Osteocyte (in vitro differentiated cells): Measurements from ENCODE around the gene DDX41. TPM values are rescaled to one million over a fixed set of nuclear protein-coding genes. Genes with fewer than 3 reads are reported as not detected.

Experiments used
- DNase-seq: peaks from one replicate; pipeline ENCODE4 v3.0.0; 2021; ENCODE audit warnings: mixed read lengths; ENCODE audit not compliant: unreplicated experiment; ENCODE audit errors: extremely low spot score
- H3K27ac Mint-ChIP-seq: one replicate; pipeline ENCODE4 v1.8.0; 2021; ENCODE audit warnings: mild to moderate bottlenecking, mixed read lengths; ENCODE audit not compliant: unreplicated experiment
- H3K27me3 Mint-ChIP-seq: one replicate; pipeline ENCODE4 v1.8.0; 2021; ENCODE audit warnings: mixed read lengths; ENCODE audit not compliant: unreplicated experiment
- H3K36me3 Mint-ChIP-seq: one replicate; pipeline ENCODE4 v1.8.0; 2021; ENCODE audit warnings: mixed read lengths; ENCODE audit not compliant: unreplicated experiment
- H3K4me1 Mint-ChIP-seq: one replicate; pipeline ENCODE4 v1.8.0; 2021; ENCODE audit warnings: mixed read lengths; ENCODE audit not compliant: unreplicated experiment
- H3K4me3 Mint-ChIP-seq: one replicate; pipeline ENCODE4 v1.8.0; 2021; ENCODE audit warnings: mild to moderate bottlenecking, moderate library complexity, mixed read lengths; ENCODE audit not compliant: unreplicated experiment
- H3K9me3 Mint-ChIP-seq: one replicate; pipeline ENCODE4 v1.8.0; 2021; ENCODE audit warnings: mixed read lengths; ENCODE audit not compliant: unreplicated experiment
- total RNA-seq: library from RNA; stranded (reverse); gene quantifications from 2 replicates; pipeline ENCODE4 v1.2.1, GENCODE V29; 2021
- TF ChIP-seq, protein P1 (sequence below): fragments of 200-600 bp; sonication (generic); IDR thresholded peaks from 2 replicates; pipeline ENCODE4 v1.5.0; 2021; ENCODE audit warnings: antibody characterized with exemption, mild to moderate bottlenecking, moderate library complexity

DDX41 gene
- total RNA-seq, 1 donor from 2014 or later: 83.1 TPM

DNA sequence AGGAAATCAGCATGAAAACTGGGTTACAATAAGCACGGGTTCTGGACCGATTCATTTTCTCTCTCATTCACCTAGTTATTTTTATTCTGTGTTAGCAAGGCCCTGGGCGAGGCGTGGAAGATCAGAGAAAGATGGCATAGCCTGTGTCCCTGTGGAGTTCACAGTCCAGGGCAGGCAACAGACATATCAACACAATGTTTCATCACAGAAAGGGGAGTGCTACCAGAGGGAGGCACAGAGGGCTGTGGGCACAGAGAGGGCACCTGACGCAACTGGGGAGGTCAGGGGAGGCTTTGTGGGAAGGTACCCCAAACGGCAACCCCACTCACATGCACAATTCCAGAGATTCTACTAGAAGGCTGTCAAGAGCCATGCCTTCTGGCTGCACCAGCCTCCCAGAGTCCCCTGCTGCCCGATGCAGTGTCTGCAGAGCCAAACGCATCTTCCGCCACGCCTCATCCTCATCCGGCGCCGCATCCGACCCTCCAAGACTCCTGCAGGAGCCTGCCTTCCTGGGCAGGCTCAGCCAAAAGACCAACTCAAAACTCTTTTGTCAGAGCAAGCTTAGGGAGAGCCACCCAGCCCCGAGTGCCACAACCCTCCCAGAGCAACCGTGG, 36.2 kb upstream of the DDX41 start:
- no peaks in the 10 kb centered on the region for H3K27me3 Mint-ChIP-seq
- TF ChIP-seq, protein P1, sequence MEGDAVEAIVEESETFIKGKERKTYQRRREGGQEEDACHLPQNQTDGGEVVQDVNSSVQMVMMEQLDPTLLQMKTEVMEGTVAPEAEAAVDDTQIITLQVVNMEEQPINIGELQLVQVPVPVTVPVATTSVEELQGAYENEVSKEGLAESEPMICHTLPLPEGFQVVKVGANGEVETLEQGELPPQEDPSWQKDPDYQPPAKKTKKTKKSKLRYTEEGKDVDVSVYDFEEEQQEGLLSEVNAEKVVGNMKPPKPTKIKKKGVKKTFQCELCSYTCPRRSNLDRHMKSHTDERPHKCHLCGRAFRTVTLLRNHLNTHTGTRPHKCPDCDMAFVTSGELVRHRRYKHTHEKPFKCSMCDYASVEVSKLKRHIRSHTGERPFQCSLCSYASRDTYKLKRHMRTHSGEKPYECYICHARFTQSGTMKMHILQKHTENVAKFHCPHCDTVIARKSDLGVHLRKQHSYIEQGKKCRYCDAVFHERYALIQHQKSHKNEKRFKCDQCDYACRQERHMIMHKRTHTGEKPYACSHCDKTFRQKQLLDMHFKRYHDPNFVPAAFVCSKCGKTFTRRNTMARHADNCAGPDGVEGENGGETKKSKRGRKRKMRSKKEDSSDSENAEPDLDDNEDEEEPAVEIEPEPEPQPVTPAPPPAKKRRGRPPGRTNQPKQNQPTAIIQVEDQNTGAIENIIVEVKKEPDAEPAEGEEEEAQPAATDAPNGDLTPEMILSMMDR: no peak
- no peak for DNase-seq
- peak overlapping the region; percentile 87 for H3K4me3 Mint-ChIP-seq
- peak overlapping the region; percentile 56 for H3K27ac Mint-ChIP-seq
- H3K36me3 Mint-ChIP-seq: peaks cover 10% of the 10 kb centered on the region
- no peaks in the 10 kb centered on the region for H3K9me3 Mint-ChIP-seq
- H3K4me1 Mint-ChIP-seq: peaks cover 42% of the 10 kb centered on the region

DNA sequence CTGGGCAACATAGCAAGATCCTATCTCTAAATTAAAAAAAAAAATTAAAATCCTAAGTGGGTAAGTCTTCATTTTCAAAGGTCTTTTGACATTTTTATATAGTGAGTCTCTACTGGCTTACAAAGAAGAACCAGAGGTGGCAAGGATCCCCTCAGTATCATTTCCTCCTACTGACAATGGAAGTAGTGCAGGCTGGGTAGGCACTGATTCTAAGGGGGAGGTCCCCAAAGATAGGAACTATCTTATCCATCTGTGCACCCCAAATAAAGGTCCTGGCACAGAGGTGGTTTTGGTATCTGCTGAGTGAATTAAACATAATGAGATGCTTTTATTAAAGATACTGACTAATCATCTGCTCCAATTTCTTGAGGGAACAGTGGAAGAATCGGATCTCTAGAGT, 33.4 kb upstream of the DDX41 start:
- Mint-ChIP-seq H3K27me3 (no peaks in the 10 kb centered on the region), H3K4me1 (peaks cover 63% of the 10 kb centered on the region), H3K27ac (peak overlapping the region; percentile 6), H3K4me3 (no peak overlapping the region), H3K9me3 (no peaks in the 10 kb centered on the region), H3K36me3 (peaks cover 10% of the 10 kb centered on the region)
- TF ChIP-seq, protein P1: no peak
- DNase-seq: no peak

DNA sequence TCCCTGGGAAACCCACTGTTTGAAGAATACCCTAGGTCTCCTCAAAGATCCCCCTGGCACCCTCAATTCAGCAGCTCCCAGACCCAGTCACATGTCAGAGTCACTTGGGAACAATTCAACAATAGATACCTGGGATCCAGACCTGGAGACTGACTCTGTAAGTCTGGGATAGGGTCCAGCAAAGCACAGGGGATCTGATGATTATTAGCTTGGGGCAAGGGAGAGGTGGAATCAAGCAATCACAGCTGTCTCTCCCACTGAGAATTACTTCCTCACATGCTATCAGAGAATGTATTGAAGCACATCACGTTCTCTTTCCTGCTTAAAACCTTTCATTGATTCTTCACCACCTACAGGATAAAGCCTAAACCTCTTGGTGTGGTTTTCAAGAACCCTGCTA, 31.7 kb upstream of the DDX41 start:
- H3K27me3 Mint-ChIP-seq: no peaks in the 10 kb centered on the region
- H3K36me3 Mint-ChIP-seq: peaks cover 10% of the 10 kb centered on the region
- peaks cover 71% of the 10 kb centered on the region for H3K4me1 Mint-ChIP-seq
- peak overlapping the region; percentile 57 for H3K27ac Mint-ChIP-seq
- H3K4me3 Mint-ChIP-seq: no peak overlapping the region
- TF ChIP-seq, protein P1: no peak
- H3K9me3 Mint-ChIP-seq: no peaks in the 10 kb centered on the region
- no peak for DNase-seq

DNA sequence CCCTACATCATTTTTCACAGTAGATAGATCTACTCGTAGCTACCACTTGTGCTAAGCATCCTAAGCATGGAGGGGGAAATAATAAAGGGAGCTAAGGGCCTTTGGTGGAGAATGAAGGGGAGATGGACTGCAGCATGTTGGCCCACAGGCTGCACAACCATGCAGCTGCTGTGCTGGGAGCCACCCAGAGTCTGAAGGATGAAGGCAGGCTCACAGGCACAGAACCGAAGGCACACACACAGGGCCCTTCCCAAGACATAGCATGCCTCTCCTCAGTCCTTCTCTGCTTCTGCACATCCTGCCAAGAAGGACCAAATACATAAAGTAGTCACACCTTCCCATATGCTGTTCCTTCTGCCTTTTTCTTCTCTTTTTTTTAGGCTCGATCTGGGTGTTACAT, 31.0 kb upstream of the DDX41 start:
- H3K27me3 Mint-ChIP-seq: no peaks in the 10 kb centered on the region
- H3K4me1 Mint-ChIP-seq: peaks cover 69% of the 10 kb centered on the region

DNA sequence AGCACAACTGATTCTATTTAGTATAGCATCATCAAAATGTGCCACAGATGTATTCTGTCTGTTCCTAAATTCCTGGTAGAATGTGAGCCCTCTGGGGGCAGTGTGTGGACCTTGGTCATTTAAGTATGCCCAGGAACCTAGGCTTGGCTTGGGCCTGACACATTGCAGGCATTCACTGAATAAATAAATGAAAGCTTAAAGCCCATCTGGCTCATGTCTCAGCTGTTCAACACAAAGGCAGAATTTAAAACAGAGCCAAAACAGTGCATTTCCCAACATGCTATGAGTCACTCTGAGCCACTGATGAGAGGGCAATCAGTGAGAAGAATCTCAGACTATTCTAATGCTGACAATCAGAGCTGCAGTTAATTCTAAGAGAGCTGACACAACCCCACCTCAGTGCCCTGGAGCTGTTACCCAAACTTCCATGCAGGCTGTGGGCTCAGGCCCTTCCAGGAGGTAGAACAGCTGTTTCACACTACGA, 29.5 kb upstream of the DDX41 start:
- Mint-ChIP-seq H3K27ac (peak overlapping the region; percentile 98), H3K9me3 (no peaks in the 10 kb centered on the region), H3K27me3 (no peaks in the 10 kb centered on the region), H3K36me3 (peaks cover 7% of the 10 kb centered on the region), H3K4me1 (peaks cover 61% of the 10 kb centered on the region), H3K4me3 (peak overlapping the region; percentile 58)
- no peak for DNase-seq
- TF ChIP-seq, protein P1: no peak

More for the DNA sequence above, 31.0 kb upstream of the DDX41 start:
- H3K4me3 Mint-ChIP-seq: no peak overlapping the region
- peak overlapping the region; percentile 57 for H3K27ac Mint-ChIP-seq
- DNase-seq: no peak
- no peaks in the 10 kb centered on the region for H3K9me3 Mint-ChIP-seq
- TF ChIP-seq, protein P1: no peak
- peaks cover 10% of the 10 kb centered on the region for H3K36me3 Mint-ChIP-seq
